HUDEP-2 (cell line): ENCODE measurements around the gene DLG2.
A peak's percentile ranks its signal among the peaks of the same experiment; 100 is the strongest.

Experiments used
- DNase-seq, 76 experiments: peaks; one replicate each; lab custom pipeline; 2025; ENCODE audit not compliant: unreplicated experiment in 76 of 76; lab: John Stamatoyannopoulos, UW

The DLG2 gene

GRCh38 chr11:83852775-83853442 is 1774.2 kb downstream of the DLG2 start:
- DNase-seq = no peak

GRCh38 chr11:83852012-83852411 is 1775.1 kb downstream of the DLG2 start:
- DNase-seq = no peak

- no peak for DNase-seq
These were observed 1779.6 kb downstream of the DLG2 start for GRCh38 chr11:83847467-83848034.

GRCh38 chr11:83845797-83846196 is 1781.3 kb downstream of the DLG2 start:
- DNase-seq = no peak

- no peak for DNase-seq
These were observed 1786.8 kb downstream of the DLG2 start for GRCh38 chr11:83840326-83840725.

GRCh38 chr11:83836883-83837654 is 1790.1 kb downstream of the DLG2 start:
- DNase-seq = peak in 20 of 76 experiments; percentile 2 to 33 (median 8)

- no peak for DNase-seq
These were observed 1791.1 kb downstream of the DLG2 start for GRCh38 chr11:83836065-83836464.

- DNase-seq = no peak
These were observed 1791.7 kb downstream of the DLG2 start for GRCh38 chr11:83835423-83835822.

GRCh38 chr11:83831929-83832328 is 1795.2 kb downstream of the DLG2 start:
- DNase-seq = no peak

GRCh38 chr11:83827940-83828554 is 1799.1 kb downstream of the DLG2 start:
- peak in 10 of 76 experiments; percentile 2 to 17 (median 4) for DNase-seq

GRCh38 chr11:83827520-83827919 is 1799.6 kb downstream of the DLG2 start:
- DNase-seq = no peak

GRCh38 chr11:83826078-83826477 is 1801.1 kb downstream of the DLG2 start:
- no peak for DNase-seq

- no peak for DNase-seq
These were observed 1803.6 kb downstream of the DLG2 start for GRCh38 chr11:83823461-83824025.

- peak in 22 of 76 experiments; percentile 1 to 50 (median 15) for DNase-seq
These were observed 1807.1 kb downstream of the DLG2 start for GRCh38 chr11:83819931-83820549.

- no peak for DNase-seq
These were observed 1808.8 kb downstream of the DLG2 start for GRCh38 chr11:83818349-83818748.

- DNase-seq = peak in 1 of 76 experiments; percentile 1
These were observed 1810.5 kb downstream of the DLG2 start for GRCh38 chr11:83816572-83817187.

GRCh38 chr11:83815736-83816135 is 1811.4 kb downstream of the DLG2 start:
- no peak for DNase-seq

GRCh38 chr11:83813296-83813695 is 1813.8 kb downstream of the DLG2 start:
- no peak for DNase-seq

GRCh38 chr11:83809274-83809673 is 1817.9 kb downstream of the DLG2 start:
- no peak for DNase-seq

- no peak for DNase-seq
These were observed 1825.3 kb downstream of the DLG2 start for GRCh38 chr11:83801799-83802198.
